H1 (cell line): ENCODE measurements around the gene ZBTB26. TPM values are rescaled to one million over a fixed set of nuclear protein-coding genes. Genes with fewer than 3 reads are reported as not detected.

Experiments
- CTCF ChIA-PET: fragments of 300-600 bp; sonication (Branson Sonifier 250); formaldehyde crosslinking; loops from one replicate; lab custom pipeline; 2021; ENCODE audit not compliant: partially characterized antibody; lab: Charles Lee
- POLR2A ChIA-PET: fragments of 300-600 bp; sonication (Branson Sonifier 250); formaldehyde crosslinking; loops from one replicate; lab custom pipeline; 2021; ENCODE audit warnings: inconsistent platforms; ENCODE audit not compliant: partially characterized antibody; lab: Charles Lee
- DNase-seq, 2 experiments: peaks; one replicate each; pipeline versions ENCODE4 v3.0.0 to v3.0.0-alpha.2; 2010 to 2022; ENCODE audit warnings: low spot score in 2 of 2, low read depth in 1 of 2, mixed read lengths in 1 of 2
- FAIRE-seq: peaks from 2 replicates; lab custom pipeline; 2011; peaks lifted over from hg19 to GRCh38; lab: Jason Lieb, UNC
- H2AFZ ChIP-seq: 2 replicates; pipeline ENCODE4 v1.8.1; 2012; ENCODE audit warnings: low read length, inconsistent platforms
- H2AK5ac ChIP-seq: 2 replicates; pipeline ENCODE4 v1.6.1; 2013; ENCODE audit warnings: low read depth, low read length
- H2BK120ac ChIP-seq: replicated peaks from 2 replicates; pipeline ENCODE3; 2013; ENCODE audit warnings: low read depth, low read length, inconsistent platforms
- H2BK12ac ChIP-seq: 2 replicates; pipeline ENCODE4 v1.6.1; 2013; ENCODE audit warnings: low read depth, low read length
- H2BK15ac ChIP-seq: 2 replicates; pipeline ENCODE4 v1.6.1; 2013; ENCODE audit warnings: low read length
- H2BK20ac ChIP-seq: 2 replicates; pipeline ENCODE4 v1.6.1; 2013; ENCODE audit warnings: low read length
- H2BK5ac ChIP-seq: 2 replicates; pipeline ENCODE4 v1.6.1; 2013; ENCODE audit warnings: low read depth, low read length
- H3K14ac ChIP-seq: 2 replicates; pipeline ENCODE4 v1.6.1; 2013; ENCODE audit warnings: inconsistent platforms; ENCODE audit not compliant: insufficient read length
- H3K18ac ChIP-seq: 2 replicates; pipeline ENCODE4 v1.6.1; 2013; ENCODE audit warnings: low read length; ENCODE audit errors: extremely low read depth
- H3K23ac ChIP-seq: 2 replicates; pipeline ENCODE4 v1.6.1; 2013; ENCODE audit warnings: inconsistent platforms; ENCODE audit not compliant: insufficient read length
- H3K23me2 ChIP-seq: 2 replicates; pipeline ENCODE4 v1.6.1; 2013; ENCODE audit warnings: low read depth, low read length
- H3K27ac ChIP-seq: 2 replicates; pipeline ENCODE4 v1.6.1; 2011; ENCODE audit warnings: low read depth, low read length, inconsistent platforms
- H3K27me3 ChIP-seq, 4 experiments: replicated peaks in 1 of 4; 1 replicate in 1 of 4; 2 replicates in 3 of 4; pipeline versions ENCODE4 v1.6.1 to v1.8.1; 2011 to 2013; ENCODE audit warnings: low read length in 3 of 4, mild to moderate bottlenecking in 3 of 4, inconsistent platforms in 2 of 4, mixed read lengths in 2 of 4, moderate library complexity in 1 of 4; ENCODE audit not compliant: control insufficient read depth in 3 of 4, insufficient read depth in 3 of 4; ENCODE audit errors: extremely low read depth in 1 of 4
- H3K36me3 ChIP-seq, 4 experiments: 2 replicates each; pipeline versions ENCODE4 v1.6.1 to v1.8.1; 2011 to 2013; ENCODE audit warnings: mild to moderate bottlenecking in 4 of 4, low read length in 3 of 4, moderate library complexity in 2 of 4, control low read depth in 1 of 4, inconsistent platforms in 1 of 4; ENCODE audit not compliant: insufficient read depth in 4 of 4, control insufficient read depth in 2 of 4
- H3K4ac ChIP-seq: replicated peaks from 2 replicates; pipeline ENCODE3; 2013; ENCODE audit warnings: low read length, low read depth, mixed read lengths, inconsistent platforms; ENCODE audit not compliant: insufficient read length
- H3K4me1 ChIP-seq, 4 experiments: replicated peaks in 1 of 4; 1 replicate in 1 of 4; 2 replicates in 3 of 4; pipeline versions ENCODE4 v1.6.1 to v1.8.1; 2011 to 2013; ENCODE audit warnings: low read length in 3 of 4, inconsistent platforms in 2 of 4, mixed read lengths in 1 of 4; ENCODE audit not compliant: insufficient read depth in 4 of 4, control insufficient read depth in 3 of 4
- H3K4me2 ChIP-seq, 2 experiments: 2 replicates each; pipeline versions ENCODE4 v1.6.1 to v1.8.1; 2011 to 2013; ENCODE audit warnings: low read depth in 2 of 2, low read length in 2 of 2, control low read depth in 1 of 2, inconsistent platforms in 1 of 2, mild to moderate bottlenecking in 1 of 2; ENCODE audit not compliant: insufficient read depth in 1 of 2
- H3K4me3 ChIP-seq, 4 experiments: fragments of 200-600, 300-600 bp in 1 of 4; sonication (generic), shearing (Covaris generic), sonication (Bioruptor Twin) in 1 of 4; 2 replicates each; pipeline versions ENCODE4 v1.5.1 to v1.8.1; 2011 to 2016; ENCODE audit warnings: low read length in 4 of 4, low read depth in 3 of 4, control low read depth in 2 of 4, inconsistent platforms in 2 of 4, mild to moderate bottlenecking in 2 of 4, mixed read lengths in 1 of 4, moderate library complexity in 1 of 4; ENCODE audit not compliant: insufficient read depth in 2 of 4; ENCODE audit errors: extremely low read depth in 1 of 4
- H3K56ac ChIP-seq: replicated peaks from 2 replicates; pipeline ENCODE3; 2013; ENCODE audit warnings: low read depth, mild to moderate bottlenecking, mixed read lengths, low read length, inconsistent platforms; ENCODE audit not compliant: insufficient read length
- H3K79me1 ChIP-seq: 2 replicates; pipeline ENCODE4 v1.6.1; 2013; ENCODE audit warnings: low read depth, low read length, control low read depth
- H3K79me2 ChIP-seq, 2 experiments: 2 replicates each; pipeline versions ENCODE4 v1.6.1 to v1.8.1; 2012 to 2013; ENCODE audit warnings: low read length in 2 of 2, mild to moderate bottlenecking in 2 of 2, inconsistent platforms in 1 of 2; ENCODE audit not compliant: insufficient read depth in 2 of 2, control insufficient read depth in 1 of 2
- H3K9ac ChIP-seq, 4 experiments: replicated peaks in 1 of 4; 1 replicate in 1 of 4; 2 replicates in 3 of 4; pipeline versions ENCODE4 v1.6.1 to v1.8.1; 2011 to 2013; ENCODE audit warnings: low read depth in 3 of 4, low read length in 3 of 4, control low read depth in 2 of 4, mild to moderate bottlenecking in 2 of 4, moderate library complexity in 2 of 4, inconsistent platforms in 1 of 4; ENCODE audit errors: extremely low read depth in 1 of 4
- H3K9me3 ChIP-seq, 2 experiments: 2 replicates each; pipeline versions ENCODE4 v1.6.1 to v1.8.1; 2012 to 2013; ENCODE audit warnings: mild to moderate bottlenecking in 2 of 2, moderate library complexity in 2 of 2, control low read depth in 1 of 2, inconsistent platforms in 1 of 2, low read depth in 1 of 2, low read length in 1 of 2, mixed read lengths in 1 of 2; ENCODE audit not compliant: insufficient read depth in 2 of 2
- H4K20me1 ChIP-seq, 2 experiments: replicated peaks in 1 of 2; 2 replicates each; pipeline versions ENCODE3 to v1.8.1; 2011 to 2013; ENCODE audit warnings: inconsistent platforms in 2 of 2, low read length in 2 of 2, mild to moderate bottlenecking in 1 of 2; ENCODE audit not compliant: insufficient read depth in 2 of 2, control insufficient read depth in 1 of 2
- H4K5ac ChIP-seq: 2 replicates; pipeline ENCODE4 v1.6.1; 2013; ENCODE audit warnings: low read length, low read depth, mixed read lengths, inconsistent platforms; ENCODE audit not compliant: insufficient read length
- H4K8ac ChIP-seq: 2 replicates; pipeline ENCODE4 v1.8.0; 2013; ENCODE audit warnings: mild to moderate bottlenecking, moderate library complexity, low read length, inconsistent platforms; ENCODE audit not compliant: insufficient read depth; ENCODE audit errors: extremely low read depth
- H4K91ac ChIP-seq: replicated peaks from 2 replicates; pipeline ENCODE3; 2013; ENCODE audit warnings: low read length, mixed read lengths, inconsistent platforms; ENCODE audit not compliant: insufficient read length
- TAF7 ChIP-seq: optimal IDR thresholded peaks from 2 replicates; pipeline ENCODE3; 2011; ENCODE audit warnings: low read depth, mild to moderate bottlenecking, inconsistent platforms, low read length, moderate library complexity, borderline replicate concordance
- WGBS, 2 experiments: shearing (Covaris generic) in 1 of 2; methylation state at CpG; one replicate each; pipeline versions ENCODE4 v1.1.6 to v1.1.7; 2013 to 2015; ENCODE audit warnings: low lambda C conversion rate in 2 of 2, mixed read lengths in 2 of 2, inconsistent platforms in 1 of 2, low coverage in 1 of 2, missing lambda C conversion rate in 1 of 2; ENCODE audit not compliant: insufficient replicate concordance in 2 of 2, insufficient coverage in 1 of 2, insufficient read length in 1 of 2; ENCODE audit errors: extremely low coverage in 1 of 2, missing lambda C conversion rate in 1 of 2; 5-methylcytosine and 5-hydroxymethylcytosine counted together
- polyA plus RNA-seq, 7 experiments: library from polyadenylated mRNA; depleted of rRNA in 3 of 7; stranded (reverse) in 5 of 7; unstranded in 2 of 7; fragments of >200 nt in 5 of 7; fragments of 200-250 nt in 2 of 7; gene quantifications; 1 replicate in 5 of 7; 2 replicates in 1 of 7; 4 replicates in 1 of 7; pipeline versions ENCODE4 v1.2.1 to v1.2.3, GENCODE V29; 2011 to 2013; ENCODE audit warnings: missing spikeins in 2 of 7, mixed read lengths in 2 of 7
- total RNA-seq: library from RNA; stranded (reverse); fragmentation: NEBNext Ultra II Directional; extraction: Animal tissue kit (Norgen Biotek cat#: 25700); gene quantifications from 2 replicates; pipeline ENCODE4 v1.2.1, GENCODE V29; 2021

Gene ZBTB26
- total and polyA plus RNA-seq, 2 of the 8 experiments (the other 6 are each of a cell fraction or from before 2014, with no cell fraction given): 5.7 to 7.4 TPM

DNA sequence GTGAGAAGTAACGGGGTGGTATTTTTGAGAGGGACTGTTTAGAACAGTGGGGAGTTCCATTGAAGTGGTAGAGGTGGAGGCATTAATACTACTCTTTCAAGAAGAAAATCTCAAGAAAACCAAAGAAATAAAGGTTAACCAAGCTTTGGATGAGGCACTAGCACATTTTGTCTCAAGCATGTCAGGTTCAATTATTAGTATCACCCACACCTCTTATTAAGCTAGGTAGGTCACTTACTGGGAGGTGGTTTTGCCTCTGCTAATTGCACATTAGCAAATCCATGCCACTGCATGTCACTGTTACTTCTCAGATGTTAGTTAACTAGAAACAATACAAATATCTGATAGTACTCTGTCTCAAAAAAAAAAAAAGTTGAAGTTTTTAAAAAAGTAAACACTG, 19.7 kb upstream of the ZBTB26 start:
- no peaks in the 10 kb centered on the region for H3K9me3 ChIP-seq
- 77 to 100% methylated on average over 1 of the region's 1 CpG for WGBS, 2 experiments
- DNase-seq (no peak), FAIRE-seq (no peak)
- H4K8ac ChIP-seq: no peak overlapping the region
- CTCF ChIA-PET: interaction anchor here (0.6 to 1.5 kb wide), 3 partner anchors 17 to 41 kb away, joined by 3 read pairs; no protein-coding TSS in a partner anchor
- no peak overlapping the region for H3K14ac ChIP-seq
- H3K36me3 ChIP-seq: no peaks in the 10 kb centered on the region
- no peak overlapping the region for H2AK5ac ChIP-seq
- H2BK5ac ChIP-seq: no peak overlapping the region
- H3K23me2 ChIP-seq: no peaks in the 10 kb centered on the region
- POLR2A ChIA-PET: interaction anchor here (4.9 kb wide), 1 partner anchor 10 kb away, joined by 26 read pairs; the partner anchor contains the start of gene RABGAP1
- H2BK120ac ChIP-seq: no peak overlapping the region
- no peak for TF ChIP-seq TAF7
- no peak overlapping the region for H4K5ac ChIP-seq
- H3K27me3 ChIP-seq: no peaks in the 10 kb centered on the region
- H2BK20ac ChIP-seq: no peak overlapping the region
- peaks cover 14 to 95% of the 10 kb centered on the region in 2 experiments for H3K79me2 ChIP-seq
- H2BK15ac ChIP-seq: no peak overlapping the region
- peaks cover 0 to 4% of the 10 kb centered on the region in 2 experiments for H4K20me1 ChIP-seq
- no peak overlapping the region for H2AFZ ChIP-seq
- no peak overlapping the region for H3K56ac ChIP-seq
- H3K18ac ChIP-seq: no peak overlapping the region
- no peak overlapping the region for H3K4ac ChIP-seq
- H3K4me1 ChIP-seq: peaks cover 0 to 19% (median 2%) of the 10 kb centered on the region in 4 experiments; a peak in 3 of 7 replicates
- no peak overlapping the region for H3K23ac ChIP-seq
- H3K4me2 ChIP-seq: no peak overlapping the region
- H4K91ac ChIP-seq: no peak overlapping the region
- H3K79me1 ChIP-seq: 0 out of 2 replicates have a peak, but pooled peaks cover 2% of the 10 kb centered on the region
- no peak overlapping the region for H3K9ac ChIP-seq
- no peak overlapping the region for H2BK12ac ChIP-seq
- no peak overlapping the region for H3K27ac ChIP-seq
- no peak overlapping the region for H3K4me3 ChIP-seq
